Sigmoid colon (tissue), 7 donors: ENCODE measurements around the gene IMPA2. TPM values are rescaled to one million over a fixed set of nuclear protein-coding genes. Genes with fewer than 3 reads are reported as not detected.

ENCODE experiments used
- DNase-seq: peaks from one replicate; pipeline ENCODE4 v3.0.0-alpha.2; 2019
- H3K27ac ChIP-seq, 4 donors: fragments of 200-600 bp; sonication (generic); one replicate each; pipeline ENCODE4 v1.5.1; 2016 to 2019; ENCODE audit warnings: mild to moderate bottlenecking in 1 of 4
- H3K27me3 ChIP-seq, 3 donors: fragments of 200-600 bp; sonication (generic); one replicate each; pipeline ENCODE4 v1.5.1; 2019; ENCODE audit warnings: mild to moderate bottlenecking in 1 of 3
- H3K36me3 ChIP-seq, 4 donors: fragments of 200-600 bp; sonication (generic); one replicate each; pipeline ENCODE4 v1.5.1; 2016 to 2019
- H3K4me1 ChIP-seq, 4 donors: fragments of 200-600 bp; sonication (generic); one replicate each; pipeline ENCODE4 v1.5.1; 2017 to 2019
- H3K4me3 ChIP-seq, 4 donors: fragments of 200-600 bp; sonication (generic); one replicate each; pipeline ENCODE4 v1.5.1; 2017 to 2019; ENCODE audit warnings: mild to moderate bottlenecking in 2 of 4, moderate library complexity in 1 of 4
- H3K9me3 ChIP-seq, 4 donors: fragments of 200-600 bp in 3 of 4; sonication (generic) in 3 of 4; one replicate each; pipeline versions ENCODE4 v1.5.1 to v1.6.1; 2013 to 2019
- CTCF ChIP-seq, 4 experiments: fragments of 450-650 bp in 3 of 4; fragments of 200-600 bp in 1 of 4; IDR thresholded peaks; one replicate each; pipeline ENCODE4 v1.5.1; 2016 to 2019; ENCODE audit warnings: antibody characterized with exemption in 4 of 4, mild to moderate bottlenecking in 3 of 4, moderate library complexity in 2 of 4
- EP300 ChIP-seq, 4 donors: sonication (generic); formaldehyde crosslinking; IDR thresholded peaks; one replicate each; pipeline ENCODE4 v1.6.1; 2017; ENCODE audit warnings: antibody characterized with exemption in 4 of 4
- POLR2A ChIP-seq, 2 donors: fragments of 450-650 bp; IDR thresholded peaks; one replicate each; pipeline ENCODE4 v1.6.1; 2016; ENCODE audit warnings: antibody characterized with exemption in 2 of 2, mild to moderate bottlenecking in 2 of 2, moderate library complexity in 2 of 2
- POLR2AphosphoS5 ChIP-seq, 4 donors: sonication (generic); formaldehyde crosslinking; IDR thresholded peaks; one replicate each; pipeline ENCODE4 v1.6.1; 2017; ENCODE audit warnings: antibody characterized with exemption in 4 of 4
- WGBS, 2 donors: extraction: QIAGEN DNeasy Blood & Tissue Kit; methylation state at CpG; one replicate each; pipeline ENCODE4 v1.1.7; 2013; 5-methylcytosine and 5-hydroxymethylcytosine counted together
- intact Hi-C: fragments of 100-400 bp; cut with DNase I; formaldehyde crosslinking; loops from one replicate; pipeline ENCODE4 v1.15.1; 2023
- polyA plus RNA-seq, 3 donors: library from polyadenylated mRNA; stranded (reverse); fragments of 200-250 nt; gene quantifications; one replicate each; pipeline ENCODE4 v1.2.3, GENCODE V29; 2013
- total RNA-seq, 4 donors: library from RNA; depleted of rRNA; stranded (reverse); fragments of >200 nt; gene quantifications; one replicate each; pipeline ENCODE4 v1.1.0, GENCODE V29; 2016
- donor health status: healthy with polysubstance abuse.
- donor health status: Bipolar disorder and iron deficiency.
- donor health status: healthy.

IMPA2 gene
- total and polyA plus RNA-seq, 7 donors = 21.3 to 138 (median 66.5) TPM

GRCh38 chr18:12046046-12046750, 64.9 kb downstream of the IMPA2 start:
- no peak overlapping the region for H3K27ac ChIP-seq
- no peaks in the 10 kb centered on the region for H3K4me1 ChIP-seq
- no peaks in the 10 kb centered on the region for H3K36me3 ChIP-seq
- no peak for TF ChIP-seq EP300 (IDR thresholded peaks at IDR 0.05)
- TF ChIP-seq POLR2AphosphoS5 (IDR thresholded peaks at IDR 0.05) = no peak
- no peak for TF ChIP-seq POLR2A (IDR thresholded peaks at IDR 0.05)
- TF ChIP-seq CTCF (IDR thresholded peaks at IDR 0.05) = no peak
- intact Hi-C loops = no loop called here
- H3K9me3 ChIP-seq = no peaks in the 10 kb centered on the region
- H3K4me3 ChIP-seq = no peak overlapping the region
- H3K27me3 ChIP-seq = no peaks in the 10 kb centered on the region
- DNase-seq = no peak
- WGBS, 2 donors = 86 to 95% methylated on average over 15 of the region's 15 CpGs

- Histone ChIP-seq H3K27ac (no peak overlapping the region), H3K36me3 (no peaks in the 10 kb centered on the region), H3K9me3 (no peaks in the 10 kb centered on the region), H3K27me3 (no peaks in the 10 kb centered on the region), H3K4me3 (no peak overlapping the region), H3K4me1 (no peaks in the 10 kb centered on the region)
- TF ChIP-seq EP300 (IDR thresholded peaks at IDR 0.05) = no peak
- TF ChIP-seq POLR2A (IDR thresholded peaks at IDR 0.05) = no peak
- TF ChIP-seq POLR2AphosphoS5 (IDR thresholded peaks at IDR 0.05) = no peak
- no peak for TF ChIP-seq CTCF (IDR thresholded peaks at IDR 0.05)
- no peak for DNase-seq
- WGBS, 2 donors = 79 to 88% methylated on average over 12 of the region's 12 CpGs
- intact Hi-C loops = no loop called here
These were observed 65.5 kb downstream of the IMPA2 start for GRCh38 chr18:12046751-12047335.

GRCh38 chr18:12048010-12048826, 66.9 kb downstream of the IMPA2 start:
- TF ChIP-seq CTCF (IDR thresholded peaks at IDR 0.05) (no peak), POLR2A (IDR thresholded peaks at IDR 0.05) (no peak), POLR2AphosphoS5 (IDR thresholded peaks at IDR 0.05) (no peak), EP300 (IDR thresholded peaks at IDR 0.05) (no peak)
- 92 to 94% methylated on average over 20 of the region's 20 CpGs for WGBS, 2 donors
- Histone ChIP-seq H3K4me1 (no peaks in the 10 kb centered on the region), H3K9me3 (no peaks in the 10 kb centered on the region), H3K4me3 (no peak overlapping the region), H3K27me3 (no peaks in the 10 kb centered on the region), H3K27ac (no peak overlapping the region), H3K36me3 (no peaks in the 10 kb centered on the region)
- intact Hi-C loops = no loop called here
- DNase-seq = no peak

GRCh38 chr18:12048827-12049175, 67.5 kb downstream of the IMPA2 start:
- no peaks in the 10 kb centered on the region for H3K36me3 ChIP-seq
- H3K4me3 ChIP-seq = no peak overlapping the region
- DNase-seq = no peak
- 67 to 74% methylated on average over 2 of the region's 2 CpGs for WGBS, 2 donors
- TF ChIP-seq POLR2AphosphoS5 (IDR thresholded peaks at IDR 0.05) (no peak), CTCF (IDR thresholded peaks at IDR 0.05) (no peak), POLR2A (IDR thresholded peaks at IDR 0.05) (no peak), EP300 (IDR thresholded peaks at IDR 0.05) (no peak)
- H3K9me3 ChIP-seq = no peaks in the 10 kb centered on the region
- H3K27me3 ChIP-seq = no peaks in the 10 kb centered on the region
- intact Hi-C loops = no loop called here
- H3K4me1 ChIP-seq = no peaks in the 10 kb centered on the region
- no peak overlapping the region for H3K27ac ChIP-seq
